GM13976 (cell line): Measurements from ENCODE around the gene N4BP2.

Experiments used
- DNase-seq: peaks from one replicate; pipeline ENCODE4 v3.0.0; 2012; ENCODE audit warnings: low spot score
- in situ Hi-C: fragments of 300-500 bp; cut with MboI; formaldehyde crosslinking; loops from one replicate; pipeline ENCODE4 v1.12.0; 2022; ENCODE audit warnings: low sequenced_read_pairs, mixed read lengths, inconsistent platforms; ENCODE audit not compliant: unreplicated experiment
- TF ChIP-seq, protein P1 (sequence below): IDR thresholded peaks from 2 replicates; pipeline ENCODE4 v1.5.1; 2012; ENCODE audit warnings: borderline replicate concordance, mild to moderate bottlenecking; ENCODE audit not compliant: insufficient read depth; ENCODE audit errors: extremely low read depth, missing control alignments, control extremely low read depth

Gene N4BP2

GRCh38 chr4:40194602-40195161, 138.0 kb downstream of the N4BP2 start:
- no peak for DNase-seq
- TF ChIP-seq, protein P1, sequence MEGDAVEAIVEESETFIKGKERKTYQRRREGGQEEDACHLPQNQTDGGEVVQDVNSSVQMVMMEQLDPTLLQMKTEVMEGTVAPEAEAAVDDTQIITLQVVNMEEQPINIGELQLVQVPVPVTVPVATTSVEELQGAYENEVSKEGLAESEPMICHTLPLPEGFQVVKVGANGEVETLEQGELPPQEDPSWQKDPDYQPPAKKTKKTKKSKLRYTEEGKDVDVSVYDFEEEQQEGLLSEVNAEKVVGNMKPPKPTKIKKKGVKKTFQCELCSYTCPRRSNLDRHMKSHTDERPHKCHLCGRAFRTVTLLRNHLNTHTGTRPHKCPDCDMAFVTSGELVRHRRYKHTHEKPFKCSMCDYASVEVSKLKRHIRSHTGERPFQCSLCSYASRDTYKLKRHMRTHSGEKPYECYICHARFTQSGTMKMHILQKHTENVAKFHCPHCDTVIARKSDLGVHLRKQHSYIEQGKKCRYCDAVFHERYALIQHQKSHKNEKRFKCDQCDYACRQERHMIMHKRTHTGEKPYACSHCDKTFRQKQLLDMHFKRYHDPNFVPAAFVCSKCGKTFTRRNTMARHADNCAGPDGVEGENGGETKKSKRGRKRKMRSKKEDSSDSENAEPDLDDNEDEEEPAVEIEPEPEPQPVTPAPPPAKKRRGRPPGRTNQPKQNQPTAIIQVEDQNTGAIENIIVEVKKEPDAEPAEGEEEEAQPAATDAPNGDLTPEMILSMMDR, result no peak
- in situ Hi-C loops, result no loop called here

GRCh38 chr4:40195182-40196177, 138.8 kb downstream of the N4BP2 start:
- DNase-seq, result no peak
- in situ Hi-C loops, result no loop called here
- TF ChIP-seq, protein P1, result no peak

GRCh38 chr4:40196272-40196671, 139.6 kb downstream of the N4BP2 start:
- no peak for DNase-seq
- in situ Hi-C loops, result no loop called here
- TF ChIP-seq, protein P1, result no peak

DNA sequence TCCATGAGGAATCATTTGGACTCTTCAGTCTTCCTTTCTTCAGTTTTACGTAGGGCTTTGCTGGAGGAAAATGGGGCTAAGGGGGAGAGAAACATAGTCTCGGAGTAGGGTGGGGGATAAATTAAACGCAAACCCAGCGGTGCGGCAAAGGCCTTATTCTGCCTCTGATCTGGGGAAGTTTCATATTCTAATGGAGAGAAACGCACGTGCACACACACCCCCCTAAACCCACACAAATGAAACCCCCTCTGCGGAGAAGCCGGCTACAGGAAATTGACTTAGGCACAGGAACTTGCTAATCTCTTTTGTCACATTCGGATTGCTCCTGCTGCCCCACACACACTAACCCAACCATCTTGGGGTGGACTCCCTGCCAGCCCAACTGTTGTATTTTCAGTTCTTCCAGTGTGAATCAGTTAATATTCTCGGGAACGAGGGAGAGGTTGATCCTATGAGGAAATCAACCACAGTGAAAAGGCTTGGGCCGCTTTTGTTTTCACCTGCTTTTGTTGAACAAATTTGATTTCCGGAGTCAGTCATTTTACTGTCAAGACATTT, 140.2 kb downstream of the N4BP2 start, which contains the start of gene RHOH:
RHOH (plus strand) TSS at position 308 of the 558 bp plus-strand sequence. CDS start 46,356 bp downstream, outside the sequence.
- in situ Hi-C loops, result no loop called here
- peak; percentile 45 for DNase-seq
- TF ChIP-seq, protein P1, result no peak

DNA sequence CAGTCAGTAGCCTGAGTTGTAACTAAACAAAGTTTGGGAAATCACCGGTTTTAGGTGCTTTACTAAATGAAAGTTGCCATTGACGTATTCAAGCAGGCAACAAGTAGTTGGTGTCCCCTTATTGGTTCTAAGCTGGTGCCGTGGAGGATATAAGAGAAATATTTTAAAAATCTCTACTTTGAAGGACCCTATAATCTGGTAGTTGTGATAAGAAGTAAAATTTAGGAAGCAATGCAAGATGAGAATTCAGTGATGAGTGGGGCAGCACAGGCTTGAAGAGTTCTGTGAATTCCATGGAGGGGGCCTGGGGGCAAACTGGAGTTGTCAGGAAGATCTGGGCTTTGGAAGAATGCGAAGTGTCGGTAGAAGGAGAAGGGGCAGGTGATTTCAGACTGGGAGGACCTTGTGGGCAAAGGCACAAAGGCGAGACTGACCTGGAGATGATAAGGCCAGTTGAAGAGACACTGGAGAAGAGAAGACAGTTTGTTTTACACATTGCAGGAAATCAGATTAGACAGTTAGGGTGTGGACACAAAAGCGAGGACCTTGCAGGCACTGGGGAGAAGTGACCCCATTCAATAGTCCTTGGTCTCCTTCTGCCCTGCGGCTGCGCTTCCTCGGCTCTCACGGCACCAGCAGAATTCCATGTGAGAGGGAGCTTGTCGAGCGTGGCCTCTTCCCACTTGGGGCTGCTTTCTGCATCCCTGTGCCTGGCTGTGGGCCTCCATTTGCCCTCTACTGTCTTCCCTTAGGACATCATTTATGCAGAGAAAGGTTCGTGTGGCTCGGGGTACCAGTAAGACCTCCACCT, 141.4 kb downstream of the N4BP2 start:
- in situ Hi-C loops, result no loop called here
- DNase-seq, result no peak
- TF ChIP-seq, protein P1, result no peak
